ENCODE data around the gene COG3. TPM values are rescaled to one million over a fixed set of nuclear protein-coding genes. Genes with fewer than 3 reads are reported as not detected.
A peak's percentile ranks its signal among the peaks of the same experiment; 100 is the strongest.

COG3 gene
- total and polyA plus RNA-seq, 2 experiments from 2014 or later, result 17.1 to 23.9 TPM

DNA sequence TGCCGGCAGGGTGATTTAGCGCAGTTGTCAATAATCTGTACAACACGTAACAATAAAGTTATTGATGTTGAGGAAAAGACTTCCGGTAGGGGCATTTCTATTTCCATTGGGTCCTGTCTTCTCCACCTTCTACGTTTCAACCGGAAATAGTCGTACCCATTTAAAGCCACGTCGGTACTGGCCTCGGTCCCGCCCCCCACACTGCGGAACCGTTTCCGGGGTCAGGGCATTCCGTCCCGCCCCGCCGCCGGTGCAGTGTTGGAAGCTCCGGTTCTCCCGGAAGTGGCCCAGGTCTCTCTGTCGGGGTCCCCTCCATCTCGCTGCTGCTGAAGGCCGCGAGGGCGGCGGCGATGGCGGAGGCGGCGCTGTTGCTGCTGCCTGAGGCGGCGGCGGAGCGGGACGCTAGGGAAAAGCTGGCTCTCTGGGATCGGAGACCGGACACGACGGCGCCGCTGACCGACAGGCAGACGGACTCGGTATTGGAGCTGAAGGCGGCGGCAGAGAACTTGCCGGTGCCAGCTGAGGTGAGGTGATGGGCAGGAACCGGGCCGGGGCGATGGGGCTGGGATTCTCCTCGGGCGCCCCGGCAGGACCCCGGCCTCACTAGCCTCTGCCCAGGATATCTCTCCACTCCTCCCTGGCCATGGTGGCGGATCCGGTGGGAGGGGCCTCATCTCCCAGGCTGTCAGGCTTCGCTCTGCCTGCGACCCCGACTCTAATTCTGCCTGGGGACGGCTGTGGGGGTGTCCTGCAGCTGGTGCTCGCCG, at the start of gene COG3 (continued):
- TF ChIP-seq POLR2AphosphoS5 (IDR thresholded peaks at IDR 0.05; ENCODE audit: low read depth), result peak; percentile 74
- TF ChIP-seq, protein P1, sequence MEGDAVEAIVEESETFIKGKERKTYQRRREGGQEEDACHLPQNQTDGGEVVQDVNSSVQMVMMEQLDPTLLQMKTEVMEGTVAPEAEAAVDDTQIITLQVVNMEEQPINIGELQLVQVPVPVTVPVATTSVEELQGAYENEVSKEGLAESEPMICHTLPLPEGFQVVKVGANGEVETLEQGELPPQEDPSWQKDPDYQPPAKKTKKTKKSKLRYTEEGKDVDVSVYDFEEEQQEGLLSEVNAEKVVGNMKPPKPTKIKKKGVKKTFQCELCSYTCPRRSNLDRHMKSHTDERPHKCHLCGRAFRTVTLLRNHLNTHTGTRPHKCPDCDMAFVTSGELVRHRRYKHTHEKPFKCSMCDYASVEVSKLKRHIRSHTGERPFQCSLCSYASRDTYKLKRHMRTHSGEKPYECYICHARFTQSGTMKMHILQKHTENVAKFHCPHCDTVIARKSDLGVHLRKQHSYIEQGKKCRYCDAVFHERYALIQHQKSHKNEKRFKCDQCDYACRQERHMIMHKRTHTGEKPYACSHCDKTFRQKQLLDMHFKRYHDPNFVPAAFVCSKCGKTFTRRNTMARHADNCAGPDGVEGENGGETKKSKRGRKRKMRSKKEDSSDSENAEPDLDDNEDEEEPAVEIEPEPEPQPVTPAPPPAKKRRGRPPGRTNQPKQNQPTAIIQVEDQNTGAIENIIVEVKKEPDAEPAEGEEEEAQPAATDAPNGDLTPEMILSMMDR (conservative IDR thresholded peaks at IDR 0.05; ENCODE audit: low read depth in 2 of 2), result 0 out of 4 replicates have a peak, but pooled peaks have one; percentile 7 to 25

DNA sequence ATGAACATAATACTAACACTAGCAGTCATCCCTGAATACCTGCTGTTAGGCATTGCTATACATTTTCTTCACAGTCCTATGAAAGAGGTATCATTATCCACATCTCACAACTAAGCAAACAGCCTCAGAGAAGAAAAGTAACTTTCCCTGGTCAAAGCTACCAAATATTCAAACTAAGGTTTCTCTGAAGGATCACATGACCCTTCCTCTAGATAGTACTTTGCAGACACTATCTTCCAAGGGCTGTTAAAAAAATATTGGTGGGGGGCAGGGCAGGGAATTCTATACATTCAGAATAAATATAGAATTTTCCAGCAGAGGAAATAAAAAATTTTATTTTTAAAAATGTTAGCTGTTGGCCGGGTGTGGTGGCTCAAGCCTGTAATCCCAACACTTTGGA, 49.6 kb upstream of the COG3 start:
- Histone ChIP-seq H3F3A (replicated peaks; ENCODE audit: low read depth) (0 out of 2 replicates have a peak, but pooled peaks cover 8% of the 10 kb centered on the region), H3K79me2 (replicated peaks; ENCODE audit: insufficient read depth) (0 out of 2 replicates have a peak, but pooled peaks cover 4% of the 10 kb centered on the region), H3K9me2 (ENCODE audit: insufficient read depth) (no peaks in the 10 kb centered on the region), H3K4me1 (ENCODE audit: insufficient read depth) (no peaks in the 10 kb centered on the region), H4K20me1 (replicated peaks; ENCODE audit: insufficient read depth) (peaks cover 6% of the 10 kb centered on the region; the same call in 1 of the 2 replicates), H2AFZ (no peak overlapping the region), H3K27ac (ENCODE audit: low read depth) (no peak overlapping the region), H3K4me3 (no peak overlapping the region), H3K27me3 (ENCODE audit: insufficient read depth) (peaks cover 11% of the 10 kb centered on the region), H3K4me2 (no peak overlapping the region), H3K36me3 (ENCODE audit: insufficient read depth) (no peaks in the 10 kb centered on the region)
- H3K4me1 Mint-ChIP-seq, result peaks cover 8% of the 10 kb centered on the region; the same call in 1 of the 3 replicates
- ATAC-seq, result no peak
- no peak for DNase-seq (ENCODE audit: low spot score)
- H3K27me3 Mint-ChIP-seq (ENCODE audit: insufficient read depth, low read depth, poor library complexity), result peaks cover 12% of the 10 kb centered on the region
- no peak overlapping the region for H3K27ac Mint-ChIP-seq
- no peaks in the 10 kb centered on the region for H3K36me3 Mint-ChIP-seq (ENCODE audit: low read depth)
- no peaks in the 10 kb centered on the region for H3K9me3 Mint-ChIP-seq
- H3K4me3 Mint-ChIP-seq, result no peak overlapping the region
- no peak for TF ChIP-seq EZH2 (IDR thresholded peaks at IDR 0.05; ENCODE audit: low read depth, unreplicated experiment)
- no peak for TF ChIP-seq POLR2AphosphoS5 (IDR thresholded peaks at IDR 0.05; ENCODE audit: low read depth)
- no peak for TF ChIP-seq JUNB (IDR thresholded peaks at IDR 0.05; ENCODE audit: unreplicated experiment)
- TF ChIP-seq NANOG (IDR thresholded peaks at IDR 0.05; ENCODE audit: borderline replicate concordance), result no peak
- TF ChIP-seq, protein P1 (conservative IDR thresholded peaks at IDR 0.05; ENCODE audit: low read depth in 2 of 2), result no peak
- TF ChIP-seq, protein P2, sequence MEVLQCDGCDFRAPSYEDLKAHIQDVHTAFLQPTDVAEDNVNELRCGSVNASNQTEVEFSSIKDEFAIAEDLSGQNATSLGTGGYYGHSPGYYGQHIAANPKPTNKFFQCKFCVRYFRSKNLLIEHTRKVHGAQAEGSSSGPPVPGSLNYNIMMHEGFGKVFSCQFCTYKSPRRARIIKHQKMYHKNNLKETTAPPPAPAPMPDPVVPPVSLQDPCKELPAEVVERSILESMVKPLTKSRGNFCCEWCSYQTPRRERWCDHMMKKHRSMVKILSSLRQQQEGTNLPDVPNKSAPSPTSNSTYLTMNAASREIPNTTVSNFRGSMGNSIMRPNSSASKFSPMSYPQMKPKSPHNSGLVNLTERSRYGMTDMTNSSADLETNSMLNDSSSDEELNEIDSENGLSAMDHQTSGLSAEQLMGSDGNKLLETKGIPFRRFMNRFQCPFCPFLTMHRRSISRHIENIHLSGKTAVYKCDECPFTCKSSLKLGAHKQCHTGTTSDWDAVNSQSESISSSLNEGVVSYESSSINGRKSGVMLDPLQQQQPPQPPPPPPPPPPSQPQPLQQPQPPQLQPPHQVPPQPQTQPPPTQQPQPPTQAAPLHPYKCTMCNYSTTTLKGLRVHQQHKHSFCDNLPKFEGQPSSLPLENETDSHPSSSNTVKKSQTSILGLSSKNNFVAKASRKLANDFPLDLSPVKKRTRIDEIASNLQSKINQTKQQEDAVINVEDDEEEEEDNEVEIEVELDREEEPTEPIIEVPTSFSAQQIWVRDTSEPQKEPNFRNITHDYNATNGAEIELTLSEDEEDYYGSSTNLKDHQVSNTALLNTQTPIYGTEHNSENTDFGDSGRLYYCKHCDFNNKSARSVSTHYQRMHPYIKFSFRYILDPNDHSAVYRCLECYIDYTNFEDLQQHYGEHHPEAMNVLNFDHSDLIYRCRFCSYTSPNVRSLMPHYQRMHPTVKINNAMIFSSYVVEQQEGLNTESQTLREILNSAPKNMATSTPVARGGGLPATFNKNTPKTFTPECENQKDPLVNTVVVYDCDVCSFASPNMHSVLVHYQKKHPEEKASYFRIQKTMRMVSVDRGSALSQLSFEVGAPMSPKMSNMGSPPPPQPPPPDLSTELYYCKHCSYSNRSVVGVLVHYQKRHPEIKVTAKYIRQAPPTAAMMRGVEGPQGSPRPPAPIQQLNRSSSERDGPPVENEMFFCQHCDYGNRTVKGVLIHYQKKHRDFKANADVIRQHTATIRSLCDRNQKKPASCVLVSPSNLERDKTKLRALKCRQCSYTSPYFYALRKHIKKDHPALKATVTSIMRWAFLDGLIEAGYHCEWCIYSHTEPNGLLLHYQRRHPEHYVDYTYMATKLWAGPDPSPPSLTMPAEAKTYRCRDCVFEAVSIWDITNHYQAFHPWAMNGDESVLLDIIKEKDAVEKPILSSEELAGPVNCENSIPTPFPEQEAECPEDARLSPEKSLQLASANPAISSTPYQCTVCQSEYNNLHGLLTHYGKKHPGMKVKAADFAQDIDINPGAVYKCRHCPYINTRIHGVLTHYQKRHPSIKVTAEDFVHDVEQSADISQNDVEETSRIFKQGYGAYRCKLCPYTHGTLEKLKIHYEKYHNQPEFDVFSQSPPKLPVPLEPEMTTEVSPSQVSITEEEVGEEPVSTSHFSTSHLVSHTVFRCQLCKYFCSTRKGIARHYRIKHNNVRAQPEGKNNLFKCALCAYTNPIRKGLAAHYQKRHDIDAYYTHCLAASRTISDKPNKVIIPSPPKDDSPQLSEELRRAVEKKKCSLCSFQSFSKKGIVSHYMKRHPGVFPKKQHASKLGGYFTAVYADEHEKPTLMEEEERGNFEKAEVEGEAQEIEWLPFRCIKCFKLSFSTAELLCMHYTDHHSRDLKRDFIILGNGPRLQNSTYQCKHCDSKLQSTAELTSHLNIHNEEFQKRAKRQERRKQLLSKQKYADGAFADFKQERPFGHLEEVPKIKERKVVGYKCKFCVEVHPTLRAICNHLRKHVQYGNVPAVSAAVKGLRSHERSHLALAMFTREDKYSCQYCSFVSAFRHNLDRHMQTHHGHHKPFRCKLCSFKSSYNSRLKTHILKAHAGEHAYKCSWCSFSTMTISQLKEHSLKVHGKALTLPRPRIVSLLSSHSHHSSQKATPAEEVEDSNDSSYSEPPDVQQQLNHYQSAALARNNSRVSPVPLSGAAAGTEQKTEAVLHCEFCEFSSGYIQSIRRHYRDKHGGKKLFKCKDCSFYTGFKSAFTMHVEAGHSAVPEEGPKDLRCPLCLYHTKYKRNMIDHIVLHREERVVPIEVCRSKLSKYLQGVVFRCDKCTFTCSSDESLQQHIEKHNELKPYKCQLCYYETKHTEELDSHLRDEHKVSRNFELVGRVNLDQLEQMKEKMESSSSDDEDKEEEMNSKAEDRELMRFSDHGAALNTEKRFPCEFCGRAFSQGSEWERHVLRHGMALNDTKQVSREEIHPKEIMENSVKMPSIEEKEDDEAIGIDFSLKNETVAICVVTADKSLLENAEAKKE (CRISPR knock-in tag; IDR thresholded peaks at IDR 0.05), result no peak
- TF ChIP-seq ZNF331 (CRISPR knock-in tag; IDR thresholded peaks at IDR 0.05; ENCODE audit: low read depth), result no peak
- TF ChIP-seq CREB1 (CRISPR knock-in tag; IDR thresholded peaks at IDR 0.05; ENCODE audit: low read depth), result no peak

Measured in GM23338 (cell line).